ENCODE data around the gene SLC6A7.

Gene SLC6A7

DNA sequence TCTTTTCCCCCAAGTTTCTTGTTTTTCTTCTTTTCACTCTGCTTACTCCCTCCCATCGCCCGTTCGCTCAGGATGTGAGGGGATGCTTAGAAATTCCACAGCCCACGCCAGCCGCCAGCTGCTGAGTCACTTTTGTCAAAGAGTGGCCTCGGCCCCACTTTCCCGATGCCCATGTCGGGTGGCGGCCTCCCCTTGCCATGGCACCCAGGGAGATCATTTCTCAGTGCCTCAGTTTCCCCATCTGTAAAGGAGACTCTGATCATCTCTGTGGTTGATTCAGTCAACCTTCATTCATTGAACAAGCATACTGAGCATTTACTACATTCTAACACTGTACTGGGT lies 33.9 kb upstream of the SLC6A7 start:
- no peak for DNase-seq

DNA sequence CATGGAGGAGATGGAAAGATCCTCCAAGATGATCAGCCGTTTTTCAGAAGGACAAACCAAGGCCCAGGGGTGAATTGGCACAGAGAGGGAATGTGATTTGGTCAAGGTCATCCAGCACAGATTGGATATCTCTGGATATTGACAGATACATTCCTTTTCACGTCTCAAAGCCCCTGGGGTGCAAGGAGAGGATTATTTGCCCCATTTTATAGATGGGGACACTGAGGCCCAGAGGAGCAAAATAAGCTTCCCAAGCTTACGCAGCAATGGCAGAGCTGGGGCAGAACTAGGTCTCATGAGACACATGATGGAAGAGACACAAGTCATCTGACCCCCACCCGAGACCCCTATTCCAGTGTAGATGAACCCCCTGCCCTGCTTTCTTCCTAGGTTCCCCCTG lies 33.3 kb upstream of the SLC6A7 start:
- no peak for DNase-seq

DNA sequence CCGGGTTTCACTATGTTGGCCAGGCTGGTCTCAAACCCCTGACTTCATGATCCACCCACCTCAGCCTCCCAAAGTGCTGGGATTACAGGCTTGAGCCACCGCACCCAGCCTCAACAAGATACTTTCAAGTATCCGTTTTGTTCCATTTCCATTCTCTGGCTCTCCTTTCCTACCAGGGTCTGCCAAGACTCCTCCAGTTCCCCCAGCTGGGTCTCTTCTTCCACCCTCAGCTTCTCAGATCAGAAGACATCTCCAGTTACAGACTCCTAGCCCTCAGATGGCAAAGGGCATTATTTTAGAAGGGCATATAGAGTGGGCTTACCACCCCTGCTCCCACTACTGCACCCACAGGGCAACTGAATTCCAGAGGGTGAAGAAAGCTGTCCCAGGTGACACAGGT lies 32.7 kb upstream of the SLC6A7 start:
- no peak for DNase-seq

DNA sequence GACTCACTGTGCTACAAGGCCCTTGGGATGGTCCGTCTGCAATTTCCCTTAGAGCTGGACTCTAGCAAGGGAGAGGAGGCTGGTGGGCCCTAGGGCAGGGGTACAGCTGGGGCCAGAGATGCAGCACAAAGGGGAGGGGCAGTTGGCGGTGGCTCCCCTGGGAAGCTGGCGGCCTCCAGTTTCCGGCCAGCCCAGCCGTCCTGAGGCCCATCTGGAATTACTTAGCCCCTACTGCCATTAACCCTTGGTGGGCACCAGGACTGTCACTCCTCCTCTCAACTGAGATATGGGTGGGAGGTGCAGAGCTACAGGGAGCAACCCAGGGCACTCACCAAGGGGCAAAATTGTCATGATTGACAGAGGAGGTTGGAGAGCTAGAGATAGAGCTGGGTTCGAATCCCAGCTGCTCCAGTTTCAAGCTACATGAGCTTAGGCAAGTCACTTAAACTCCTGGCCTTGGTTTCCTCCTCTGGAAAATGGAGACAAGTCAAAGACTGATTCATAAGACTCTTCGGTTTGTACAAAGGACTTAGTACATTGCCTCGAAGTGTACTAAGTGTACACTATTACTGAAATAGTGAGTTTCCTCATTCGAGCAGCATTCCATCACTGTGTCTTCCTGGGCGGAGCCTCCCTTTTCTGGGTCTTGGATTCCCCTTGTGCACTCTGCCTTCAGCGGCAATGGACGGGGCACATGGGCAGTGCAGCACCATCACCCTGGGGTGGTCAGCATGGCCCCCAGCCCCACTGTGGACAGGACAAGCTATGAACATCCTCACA lies 31.5 kb upstream of the SLC6A7 start:
- DNase-seq, result no peak

DNA sequence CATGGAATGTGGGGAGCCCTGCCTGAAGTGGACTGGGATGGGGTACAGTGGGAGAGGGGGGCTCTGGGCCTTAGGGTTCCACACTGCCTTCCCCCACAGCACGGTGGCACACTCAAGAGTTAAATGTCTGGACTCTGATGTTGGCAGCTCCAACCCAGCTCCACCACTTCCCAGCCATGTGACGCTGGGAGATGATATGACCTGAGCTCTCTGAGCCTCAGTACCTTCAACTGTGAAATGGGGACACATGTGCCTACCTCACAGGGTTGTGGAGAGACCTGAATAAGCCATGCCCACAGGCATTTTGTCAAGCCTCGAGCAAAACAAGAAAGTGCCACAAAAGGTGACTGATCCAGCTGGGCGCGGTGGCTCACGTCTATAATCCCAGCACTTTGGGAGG lies 30.8 kb upstream of the SLC6A7 start:
- no peak for DNase-seq

DNA sequence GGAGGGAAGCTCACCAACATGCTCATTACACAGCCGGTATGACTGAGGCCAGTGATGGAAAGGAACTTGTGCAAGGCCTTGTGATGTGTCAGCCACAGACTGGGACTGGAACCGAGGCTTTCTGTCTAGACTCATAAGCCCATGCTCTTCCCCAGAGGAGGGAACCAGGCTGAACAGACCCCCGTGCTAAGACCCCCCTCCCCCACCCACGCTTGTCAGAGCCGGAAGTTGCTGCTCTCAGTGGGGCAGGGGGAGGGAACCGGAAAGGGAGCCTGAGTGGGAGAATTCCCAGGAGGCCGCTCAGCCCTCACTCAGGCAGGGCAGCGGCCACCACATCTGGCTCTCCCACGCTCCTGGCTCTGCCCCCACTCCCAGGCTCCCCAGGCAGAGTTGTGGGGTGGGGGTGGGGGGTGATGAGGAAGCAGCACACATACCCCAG lies 30.1 kb upstream of the SLC6A7 start:
- DNase-seq, result no peak

DNA sequence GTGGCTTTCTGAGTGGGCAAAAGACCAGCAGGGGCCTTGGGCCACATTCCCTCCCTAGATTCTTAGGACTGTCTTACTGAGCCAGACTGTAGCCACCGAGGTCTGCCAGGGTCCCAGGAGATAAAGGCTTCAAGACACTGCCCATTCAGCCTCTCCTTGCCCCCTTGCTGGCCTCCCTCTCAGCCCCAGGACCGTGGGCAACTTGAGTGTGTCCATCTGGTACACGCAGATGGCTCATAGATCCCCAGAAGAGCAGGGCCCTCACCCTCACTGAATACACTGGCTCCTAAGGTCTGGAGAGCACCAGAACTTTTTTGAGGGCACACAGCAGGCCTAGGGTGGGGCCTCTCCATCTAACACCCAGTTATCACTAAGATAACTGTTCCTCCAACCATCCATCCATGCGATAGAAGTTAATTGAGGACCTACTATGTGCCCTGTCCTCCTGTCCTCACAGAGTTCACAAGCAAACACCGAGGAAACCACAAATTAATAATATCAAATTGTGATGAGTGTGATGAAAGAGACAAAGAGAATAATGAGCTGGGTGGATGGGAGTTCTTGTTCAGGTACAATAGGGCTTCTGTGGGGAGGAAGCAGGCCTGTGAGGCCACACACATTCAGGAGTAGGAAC lies 29.3 kb upstream of the SLC6A7 start:
- no peak for DNase-seq

DNA sequence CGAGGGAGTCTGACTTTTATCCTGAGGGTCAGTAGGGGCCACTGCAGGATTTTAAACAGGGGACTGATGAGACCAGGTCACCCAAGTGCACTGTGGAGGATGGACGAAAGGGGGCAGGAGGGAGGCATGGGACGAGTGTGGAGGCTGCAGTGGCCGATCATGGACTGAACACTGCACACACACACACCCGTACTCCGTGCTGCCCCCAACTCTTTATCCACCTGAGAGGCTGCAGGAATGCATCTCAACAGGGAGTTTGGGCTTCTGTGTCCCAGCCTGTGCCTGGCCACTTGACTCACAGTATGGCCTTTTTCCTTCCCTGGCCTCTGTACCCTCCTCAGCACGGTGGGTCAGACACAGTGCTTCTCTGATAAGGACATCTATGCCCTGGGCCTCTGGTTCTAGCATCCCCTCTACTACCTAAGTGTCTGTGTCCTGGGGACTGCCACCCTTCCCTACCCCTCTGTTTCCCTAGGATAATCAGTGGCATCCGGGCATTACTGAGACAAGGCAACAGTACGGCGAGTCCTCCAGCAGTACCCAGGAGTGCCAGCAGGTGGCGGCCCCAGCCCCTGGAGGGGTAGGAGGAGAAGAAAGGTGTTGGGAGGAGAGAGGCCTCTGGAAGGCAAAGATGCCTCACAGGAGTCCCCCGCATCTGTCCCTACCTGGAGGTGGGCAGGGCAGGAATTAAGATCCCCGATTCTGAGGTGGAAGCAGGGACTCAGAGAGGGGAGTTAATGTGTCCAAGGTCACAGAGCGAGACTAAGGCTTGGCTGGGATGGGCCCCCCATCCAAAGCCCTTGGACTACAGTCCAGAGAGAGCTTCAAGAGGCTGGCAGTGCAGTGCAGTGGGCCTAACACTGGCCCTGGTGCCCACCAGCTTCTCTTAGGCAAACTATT lies 28.4 kb upstream of the SLC6A7 start:
- no peak for DNase-seq

DNA sequence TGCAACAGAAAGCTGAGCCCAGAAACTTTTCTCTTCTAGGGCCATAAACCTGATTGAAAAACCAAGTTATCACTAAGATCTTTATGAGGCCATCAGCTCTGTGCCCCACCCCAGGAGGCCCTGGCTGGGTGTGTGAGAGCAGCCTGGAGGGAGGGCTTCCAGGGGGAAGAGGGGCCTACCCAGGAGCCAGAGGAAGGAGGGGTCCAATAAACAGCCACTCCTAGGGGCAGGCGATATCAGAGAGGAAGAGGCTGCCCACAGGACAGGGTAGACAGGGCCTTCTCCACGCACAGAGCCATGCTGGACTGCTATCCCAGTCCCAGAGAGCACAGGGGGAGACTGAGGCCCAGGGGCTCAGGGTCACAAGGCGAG lies 27.7 kb upstream of the SLC6A7 start:
- DNase-seq, result no peak

DNA sequence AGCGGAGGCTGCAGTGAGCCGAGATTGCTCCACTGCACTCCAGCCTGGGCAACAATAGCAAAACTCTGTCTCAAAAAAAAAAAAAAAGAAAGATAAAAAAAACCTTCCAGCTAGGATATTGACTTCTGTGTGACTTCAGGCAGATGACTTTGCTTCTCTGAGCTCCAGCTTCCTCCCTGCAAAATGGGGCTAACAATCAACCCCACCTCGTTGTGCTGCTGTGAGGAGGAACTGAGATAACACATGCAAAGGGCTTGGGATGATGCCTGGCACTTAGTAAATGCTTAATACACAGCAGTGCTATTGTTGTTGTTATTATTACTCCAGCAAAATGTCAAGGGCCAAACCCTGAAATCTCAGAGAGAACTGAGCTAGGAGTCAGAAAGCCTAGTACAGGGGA lies 26.8 kb upstream of the SLC6A7 start:
- DNase-seq, result no peak

DNA sequence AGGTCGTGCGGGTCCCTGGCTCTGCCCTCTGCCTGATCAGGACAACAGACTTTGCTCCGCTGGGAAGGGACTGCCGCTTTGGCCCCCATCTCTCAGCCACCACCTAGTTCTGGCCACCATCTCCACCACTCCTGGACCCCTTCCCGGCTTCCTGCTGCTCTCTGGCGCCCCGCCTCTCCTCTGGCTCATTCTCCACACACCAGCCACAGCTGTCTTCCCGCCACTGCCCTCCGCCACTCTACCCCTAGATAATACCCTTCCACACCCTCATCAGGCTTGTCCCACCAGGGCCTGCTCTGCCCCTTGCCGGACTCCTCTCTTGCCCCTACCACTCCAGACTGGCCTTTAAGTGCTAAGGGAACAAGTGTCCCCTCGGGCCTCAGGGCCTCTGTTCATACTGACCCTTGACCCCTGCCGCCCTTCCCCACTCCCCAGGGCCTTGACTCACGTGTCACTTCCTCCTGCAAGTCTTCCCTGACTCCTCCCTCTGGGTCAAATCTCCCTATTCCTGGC lies 26.3 kb upstream of the SLC6A7 start:
- no peak for DNase-seq

DNA sequence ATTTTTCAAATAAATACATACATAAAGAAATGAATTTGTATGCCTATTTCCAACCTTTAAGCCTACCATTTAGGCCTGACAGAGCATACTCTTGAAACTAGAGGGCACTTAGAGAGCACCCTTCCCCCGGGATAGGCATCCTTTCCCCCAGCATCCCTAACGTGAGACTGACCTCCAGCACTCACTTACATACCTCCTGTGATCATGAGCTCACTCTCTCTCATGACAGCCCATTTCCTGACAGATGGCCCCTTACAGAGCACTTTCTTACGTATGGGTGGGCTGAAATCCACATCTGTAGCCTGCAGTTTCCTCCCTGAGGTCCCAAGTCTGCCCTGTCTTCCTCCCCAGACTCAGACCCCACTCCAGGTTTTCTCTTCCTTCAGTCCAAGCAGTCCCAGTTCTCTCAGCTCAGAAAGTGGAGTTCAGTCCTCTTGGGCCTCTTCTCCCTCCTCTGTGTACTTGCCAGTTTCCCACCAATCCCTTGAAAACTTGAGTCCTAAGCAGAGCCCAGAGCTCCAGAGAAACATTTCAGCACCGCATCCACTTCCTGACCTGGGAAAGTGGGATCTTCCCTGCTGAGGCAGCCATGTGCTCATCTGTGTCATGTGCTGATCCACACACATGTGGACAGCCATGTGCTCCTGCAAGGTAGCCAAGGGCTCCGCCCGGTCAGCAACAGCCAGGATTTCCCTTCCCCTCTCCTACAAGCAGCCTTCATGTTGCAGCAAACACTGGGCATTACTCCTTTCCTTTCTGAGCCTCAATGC lies 25.5 kb upstream of the SLC6A7 start:
- DNase-seq, result no peak

DNA sequence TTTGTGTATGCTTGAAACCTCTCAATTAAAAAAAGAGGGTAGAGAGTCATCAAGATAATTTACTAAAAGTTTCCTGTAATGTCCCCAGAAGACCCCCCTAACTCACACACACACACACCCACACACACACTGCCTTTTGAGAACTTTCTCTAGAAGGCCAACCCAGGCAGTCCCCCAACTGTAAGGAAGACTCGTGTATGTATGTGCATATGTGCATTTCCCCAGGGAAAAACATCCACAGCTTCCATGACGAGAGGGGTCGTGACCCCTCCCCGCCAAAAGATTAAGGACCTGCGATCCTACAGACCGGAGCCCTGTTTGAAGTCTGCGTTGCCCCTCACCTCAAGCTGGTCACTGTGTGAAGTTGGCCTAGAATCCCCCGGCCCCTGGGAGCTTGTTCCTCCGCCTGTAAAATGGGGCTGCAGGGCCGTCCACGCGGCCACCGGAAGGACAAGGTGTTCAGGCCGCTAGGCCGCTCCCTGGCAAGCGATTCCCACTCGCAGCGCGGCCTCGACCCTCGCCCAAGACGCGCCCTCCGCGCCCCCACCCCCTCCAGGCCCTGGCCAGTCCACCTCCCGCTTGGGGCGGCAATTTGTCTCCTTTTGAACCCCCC lies 23.7 kb upstream of the SLC6A7 start:
- no peak for DNase-seq

DNA sequence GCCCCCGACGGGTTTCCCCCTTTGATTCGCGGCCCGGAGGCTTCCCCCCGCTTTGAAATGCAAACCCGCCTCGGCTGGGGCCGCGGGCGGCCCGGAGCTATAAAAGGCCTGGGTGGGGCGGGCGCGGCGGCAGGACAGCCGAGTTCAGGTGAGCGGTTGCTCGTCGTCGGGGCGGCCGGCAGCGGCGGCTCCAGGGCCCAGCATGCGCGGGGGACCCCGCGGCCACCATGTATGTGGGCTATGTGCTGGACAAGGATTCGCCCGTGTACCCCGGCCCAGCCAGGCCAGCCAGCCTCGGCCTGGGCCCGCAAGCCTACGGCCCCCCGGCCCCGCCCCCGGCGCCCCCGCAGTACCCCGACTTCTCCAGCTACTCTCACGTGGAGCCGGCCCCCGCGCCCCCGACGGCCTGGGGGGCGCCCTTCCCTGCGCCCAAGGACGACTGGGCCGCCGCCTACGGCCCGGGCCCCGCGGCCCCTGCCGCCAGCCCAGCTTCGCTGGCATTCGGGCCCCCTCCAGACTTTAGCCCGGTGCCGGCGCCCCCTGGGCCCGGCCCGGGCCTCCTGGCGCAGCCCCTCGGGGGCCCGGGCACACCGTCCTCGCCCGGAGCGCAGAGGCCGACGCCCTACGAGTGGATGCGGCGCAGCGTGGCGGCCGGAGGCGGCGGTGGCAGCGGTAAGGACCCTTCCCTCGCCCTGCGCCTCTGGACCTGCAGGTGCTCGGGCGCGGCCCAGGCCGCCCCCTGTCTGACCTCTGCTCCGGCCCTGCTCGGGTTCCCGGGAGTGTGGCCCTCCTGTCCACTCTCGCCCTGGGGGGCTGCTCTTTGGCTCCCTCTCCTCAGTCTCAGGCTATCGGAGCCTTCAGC lies 23.0 kb upstream of the SLC6A7 start, which contains the start of gene CDX1:
Gene CDX1, plus strand, starts transcription at position 129 of the 862 bp plus-strand sequence. Its CDS starts 99 bp downstream, at position 228.
- DNase-seq, result no peak

DNA sequence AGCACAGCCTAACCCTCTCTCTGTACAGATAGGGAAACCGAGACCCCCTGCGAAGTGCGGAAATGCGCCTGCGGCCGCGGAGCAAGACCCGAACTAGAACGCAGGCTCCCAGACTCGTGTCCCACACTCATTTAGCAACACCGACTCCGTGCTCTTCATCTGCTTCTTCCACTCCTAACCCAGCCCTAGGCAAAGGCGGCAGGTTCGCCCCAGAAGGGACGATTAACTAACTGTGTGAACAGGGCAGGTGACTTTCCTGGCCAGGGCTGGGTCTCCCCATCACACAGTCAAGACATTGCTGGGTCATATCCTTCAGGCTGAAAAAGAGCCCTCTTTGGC lies 22.4 kb upstream of the SLC6A7 start:
- no peak for DNase-seq

DNA sequence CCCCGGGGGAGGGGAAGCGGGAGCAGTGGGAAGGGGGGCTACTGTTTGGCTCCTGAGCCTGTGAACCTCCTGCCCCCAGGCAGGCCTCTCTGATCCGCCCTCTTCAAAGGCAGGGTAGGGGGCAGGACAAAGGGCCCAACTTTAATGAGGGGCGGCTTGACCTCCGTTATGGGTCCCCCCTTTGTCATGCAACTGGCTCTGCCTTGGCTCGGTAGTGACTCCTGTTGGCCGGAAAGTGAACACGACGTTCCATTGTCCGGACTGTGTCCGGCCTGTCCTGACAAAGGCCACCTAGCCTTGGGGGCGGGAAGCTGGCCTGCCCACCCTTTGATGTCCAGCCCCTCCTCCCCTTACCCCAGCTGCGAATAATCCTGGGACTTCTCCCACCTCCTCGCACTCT lies 22.0 kb upstream of the SLC6A7 start:
- no peak for DNase-seq

DNA sequence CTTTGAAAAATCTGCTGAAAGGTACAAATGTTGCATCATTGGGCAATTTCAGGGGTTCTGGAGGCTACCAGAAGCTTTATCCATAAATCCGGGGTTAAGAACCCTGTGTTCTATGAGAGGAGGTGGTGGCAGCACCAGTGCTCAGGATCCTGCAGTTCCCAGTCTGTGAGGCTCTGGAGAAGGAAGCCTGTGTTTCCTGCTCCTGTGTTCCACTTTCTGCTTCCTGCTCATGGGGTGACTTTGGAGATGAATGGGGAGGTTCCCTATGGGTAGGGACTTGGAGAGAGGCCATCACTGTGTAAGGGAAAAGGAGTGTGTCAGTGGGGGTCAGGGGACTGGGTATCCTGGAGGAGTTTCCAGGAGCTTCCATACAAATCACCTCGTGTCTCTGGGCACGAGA lies 21.0 kb upstream of the SLC6A7 start:
- no peak for DNase-seq

DNA sequence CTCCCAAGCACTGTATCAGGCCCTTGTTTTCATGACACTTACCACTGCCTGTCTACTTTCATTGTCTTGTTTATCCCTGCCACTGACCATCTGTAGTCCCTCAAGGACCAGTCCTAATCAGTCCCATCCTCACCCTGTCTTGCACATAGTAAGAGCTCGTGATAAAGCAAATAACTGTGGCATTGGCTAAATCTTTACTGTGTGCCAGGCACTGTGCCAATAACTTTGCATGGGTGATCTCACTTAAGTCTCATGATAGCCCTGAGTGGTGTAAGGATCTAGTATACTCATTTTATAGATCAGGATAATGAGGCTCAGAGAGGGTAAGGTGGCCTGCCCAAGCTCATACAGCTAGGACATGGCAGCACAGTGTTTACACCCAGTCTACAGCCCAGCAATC lies 17.7 kb upstream of the SLC6A7 start:
- DNase-seq, result no peak

DNA sequence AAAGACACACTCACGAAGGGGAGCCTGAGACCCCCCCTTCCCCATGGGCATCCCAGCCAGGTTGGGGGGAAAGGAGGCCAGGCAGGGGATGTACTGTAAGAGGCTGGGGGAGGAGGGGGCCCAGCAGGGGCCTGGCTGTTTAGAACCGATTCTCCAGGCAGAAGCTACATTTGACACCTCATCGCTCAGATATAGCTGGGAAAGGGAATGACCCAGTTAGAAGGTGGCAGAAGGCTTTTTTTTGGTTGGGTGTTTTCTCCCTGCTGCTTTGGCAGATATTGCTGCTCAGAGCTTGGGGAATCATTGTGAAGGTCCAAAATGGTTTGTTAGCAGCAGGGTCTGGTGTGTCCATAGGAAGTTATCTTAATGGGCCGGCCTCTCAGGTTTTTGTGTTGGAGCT lies 17.3 kb upstream of the SLC6A7 start:
- DNase-seq, result no peak

DNA sequence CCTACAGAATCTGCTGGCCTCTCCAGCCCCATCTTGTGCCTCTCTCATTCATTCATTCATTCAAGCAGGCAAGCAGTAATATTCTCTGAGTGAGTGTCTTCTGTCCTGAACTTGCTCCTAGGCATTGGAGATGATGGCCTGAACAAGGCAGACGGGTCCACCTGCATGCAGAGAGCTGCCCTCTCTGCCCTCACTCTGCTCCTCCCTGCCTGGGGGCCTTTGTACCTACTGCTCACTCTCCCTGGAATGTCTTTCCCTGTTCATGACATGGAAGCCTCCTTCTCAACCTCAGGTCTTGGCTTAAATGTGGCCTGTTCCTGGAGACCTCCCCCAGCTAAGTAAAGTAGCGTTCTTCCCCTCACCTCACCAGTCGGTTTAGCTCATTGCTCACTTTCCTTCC lies 16.7 kb upstream of the SLC6A7 start:
- DNase-seq, result no peak

DNA sequence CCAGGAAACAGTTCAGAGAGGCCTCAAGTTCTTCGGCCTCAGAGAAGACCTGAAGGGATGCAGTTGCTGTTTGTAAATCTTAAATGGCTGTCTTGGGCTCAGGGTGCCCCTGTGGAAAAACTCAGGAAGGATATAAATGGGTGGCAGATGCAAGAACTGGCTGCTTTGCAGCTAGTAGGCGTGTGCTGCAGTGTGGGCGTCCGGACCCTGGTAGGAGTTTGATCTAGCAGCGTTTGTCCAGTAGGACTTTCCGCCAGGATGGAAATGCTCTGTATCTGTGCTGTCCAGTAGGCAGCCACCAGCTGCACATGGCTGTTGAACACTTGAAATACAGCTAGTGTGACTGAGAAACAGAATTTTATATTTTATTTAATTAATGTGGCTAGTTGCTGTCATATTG lies 15.6 kb upstream of the SLC6A7 start:
- DNase-seq, result no peak

DNA sequence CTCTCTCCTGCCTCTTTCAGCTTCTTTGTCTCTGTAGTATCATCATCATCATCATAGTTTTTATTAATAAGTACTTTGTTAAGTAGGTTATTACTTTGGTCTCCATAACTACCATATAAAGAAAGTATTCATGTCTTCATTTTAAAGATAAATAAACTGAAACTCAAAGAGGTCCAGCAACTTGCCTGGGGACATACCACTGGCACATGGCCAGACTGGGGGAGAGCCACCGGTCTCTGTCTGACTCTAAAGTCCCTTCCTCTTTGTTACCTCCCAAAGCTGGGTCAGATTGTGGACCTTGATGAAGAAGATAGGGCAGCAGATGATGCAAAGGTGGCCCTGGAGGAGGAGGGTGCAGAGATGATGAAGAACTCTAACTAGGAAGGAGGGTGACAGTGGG lies 14.8 kb upstream of the SLC6A7 start:
- DNase-seq, result no peak
